ENCODE results near the gene HOXC6.

HOXC6 gene

DNA sequence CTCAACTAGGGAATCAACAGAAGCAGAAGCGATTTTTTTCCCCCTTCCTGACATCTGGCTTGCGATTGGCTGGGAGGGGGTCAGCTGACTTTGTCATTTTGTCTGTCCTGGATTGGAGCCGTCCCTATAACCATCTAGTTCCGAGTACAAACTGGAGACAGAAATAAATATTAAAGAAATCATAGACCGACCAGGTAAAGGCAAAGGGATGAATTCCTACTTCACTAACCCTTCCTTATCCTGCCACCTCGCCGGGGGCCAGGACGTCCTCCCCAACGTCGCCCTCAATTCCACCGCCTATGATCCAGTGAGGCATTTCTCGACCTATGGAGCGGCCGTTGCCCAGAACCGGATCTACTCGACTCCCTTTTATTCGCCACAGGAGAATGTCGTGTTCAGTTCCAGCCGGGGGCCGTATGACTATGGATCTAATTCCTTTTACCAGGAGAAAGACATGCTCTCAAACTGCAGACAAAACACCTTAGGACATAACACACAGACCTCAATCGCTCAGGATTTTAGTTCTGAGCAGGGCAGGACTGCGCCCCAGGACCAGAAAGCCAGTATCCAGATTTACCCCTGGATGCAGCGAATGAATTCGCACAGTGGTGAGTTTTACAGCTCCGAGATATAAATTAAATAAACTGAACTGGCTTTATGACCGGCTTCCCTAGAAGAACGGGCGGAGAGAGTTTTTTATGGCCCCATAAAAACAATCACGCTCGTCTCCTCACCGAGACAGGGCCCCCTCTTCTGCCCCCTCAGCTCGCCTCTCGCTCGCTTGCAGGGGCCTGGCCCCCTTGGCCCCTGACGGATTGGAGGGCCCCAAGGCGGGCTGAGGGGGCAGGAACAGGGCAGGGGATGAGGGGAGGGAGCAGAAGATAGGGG is at the start of gene HOXC6:
HOXC6 (plus strand) TSS at position 127 of the 888 bp plus-strand sequence; CDS start at position 209, 82 bp downstream.
- DNase-seq, result no peak

DNA sequence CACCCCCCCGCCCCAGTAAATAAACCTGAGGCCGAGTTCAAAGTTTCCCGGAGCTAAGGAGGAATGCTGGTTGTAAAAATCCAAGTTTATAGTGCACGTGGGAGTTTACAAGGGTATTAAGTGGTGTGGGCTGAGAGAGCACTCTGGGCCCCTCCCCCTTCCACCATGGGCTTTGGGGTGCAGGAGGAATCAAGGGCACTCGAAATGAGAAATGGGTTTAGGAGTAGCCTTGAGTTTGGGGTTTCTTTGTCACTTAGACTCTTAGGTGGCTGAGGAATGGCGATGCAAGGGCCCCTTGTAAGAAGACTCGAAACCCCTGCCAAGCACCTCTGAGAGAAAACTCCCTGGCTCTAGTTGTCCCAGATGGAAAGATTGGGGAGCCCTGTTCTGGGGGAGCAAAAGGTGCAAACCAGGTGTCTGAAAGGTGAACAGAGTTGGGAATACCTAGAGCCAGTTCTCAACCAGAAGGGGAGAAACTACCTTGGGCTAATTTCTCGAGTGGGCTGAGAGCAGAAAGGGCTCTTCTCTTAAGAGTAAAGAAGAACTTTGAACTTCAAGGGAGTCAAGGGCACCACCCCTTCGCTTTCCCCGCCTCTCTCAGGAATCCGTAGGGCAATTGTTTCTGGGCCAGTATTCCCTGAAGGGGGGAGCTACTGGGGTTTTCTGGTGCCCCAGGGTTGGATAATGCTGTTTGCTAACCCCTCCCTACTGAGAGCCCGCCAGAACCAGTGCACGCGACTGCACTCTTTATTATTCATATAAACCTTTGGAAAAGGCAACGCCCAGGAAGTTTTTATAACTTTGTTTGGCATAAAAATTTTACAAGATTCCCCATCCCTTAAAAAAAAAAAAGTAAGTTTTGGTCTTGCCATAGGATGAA is 49.5 kb upstream of the HOXC6 start:
- DNase-seq, result no peak

DNA sequence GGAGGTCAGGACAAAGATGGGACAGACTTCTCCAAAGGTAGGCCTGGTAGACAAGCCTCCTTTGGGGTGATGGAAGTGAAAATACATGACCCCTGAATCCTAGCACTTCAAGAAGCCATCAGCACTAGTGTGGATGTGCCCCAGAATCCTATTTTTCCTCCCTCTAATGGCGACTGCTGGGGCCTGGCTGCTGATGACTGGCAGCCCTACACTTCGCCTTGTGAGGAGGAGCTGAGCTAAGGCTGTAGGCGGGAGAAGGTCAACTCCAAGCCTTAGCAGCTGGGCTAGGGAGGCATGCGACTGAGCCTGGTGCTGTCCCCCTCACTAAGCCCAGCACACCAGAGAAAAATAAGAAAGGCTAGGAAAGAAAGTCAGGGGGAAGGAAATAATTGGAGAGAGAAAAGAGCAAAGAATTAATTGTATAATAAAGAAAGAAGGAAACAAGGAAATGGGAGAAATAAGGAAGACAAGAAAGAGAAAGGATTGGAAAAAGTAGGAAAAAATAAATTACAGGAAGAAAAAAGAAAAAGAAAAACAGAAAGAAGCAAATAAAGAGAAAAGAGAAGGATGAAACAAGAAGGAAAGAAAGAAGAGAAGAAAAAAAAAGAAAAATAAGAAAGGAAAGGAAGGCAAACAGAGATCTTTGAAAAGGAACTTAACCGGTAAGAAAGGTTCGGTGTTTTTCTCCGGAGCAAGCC is 48.0 kb upstream of the HOXC6 start:
- DNase-seq, result no peak

DNA sequence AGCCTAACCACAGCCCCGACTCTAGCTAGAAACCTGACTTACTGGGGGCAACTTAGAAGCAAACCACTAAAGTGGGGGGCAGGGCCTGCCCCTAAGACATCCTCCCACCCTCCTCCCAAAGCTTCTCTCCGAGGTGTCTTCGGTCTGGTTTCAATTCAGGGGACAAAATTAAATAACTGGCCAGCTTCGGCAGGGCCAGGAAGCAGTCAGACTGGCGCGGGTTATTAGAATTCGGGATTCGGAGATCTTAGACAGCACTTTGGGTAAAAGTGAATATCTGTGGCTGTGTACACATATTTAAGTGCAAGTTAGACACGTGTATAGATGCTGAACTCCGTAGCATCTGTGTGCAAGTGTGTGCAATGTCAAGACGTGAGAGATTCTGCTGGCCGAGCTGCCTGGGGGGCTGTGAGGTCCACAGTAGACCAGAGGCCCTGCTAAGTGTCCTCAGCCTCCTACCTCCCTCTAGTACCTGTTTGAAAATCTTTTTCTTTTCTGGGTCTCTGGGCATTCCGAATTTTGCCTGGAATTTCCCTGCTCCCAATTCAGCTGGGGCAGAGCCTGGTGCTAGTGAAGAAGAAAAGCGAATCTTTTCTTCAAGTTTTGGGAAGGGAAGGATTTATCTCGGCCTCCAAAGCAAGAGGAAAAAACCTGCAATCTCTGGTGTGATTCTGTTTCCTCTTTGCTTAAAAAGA is 47.3 kb upstream of the HOXC6 start:
- DNase-seq, result no peak

DNA sequence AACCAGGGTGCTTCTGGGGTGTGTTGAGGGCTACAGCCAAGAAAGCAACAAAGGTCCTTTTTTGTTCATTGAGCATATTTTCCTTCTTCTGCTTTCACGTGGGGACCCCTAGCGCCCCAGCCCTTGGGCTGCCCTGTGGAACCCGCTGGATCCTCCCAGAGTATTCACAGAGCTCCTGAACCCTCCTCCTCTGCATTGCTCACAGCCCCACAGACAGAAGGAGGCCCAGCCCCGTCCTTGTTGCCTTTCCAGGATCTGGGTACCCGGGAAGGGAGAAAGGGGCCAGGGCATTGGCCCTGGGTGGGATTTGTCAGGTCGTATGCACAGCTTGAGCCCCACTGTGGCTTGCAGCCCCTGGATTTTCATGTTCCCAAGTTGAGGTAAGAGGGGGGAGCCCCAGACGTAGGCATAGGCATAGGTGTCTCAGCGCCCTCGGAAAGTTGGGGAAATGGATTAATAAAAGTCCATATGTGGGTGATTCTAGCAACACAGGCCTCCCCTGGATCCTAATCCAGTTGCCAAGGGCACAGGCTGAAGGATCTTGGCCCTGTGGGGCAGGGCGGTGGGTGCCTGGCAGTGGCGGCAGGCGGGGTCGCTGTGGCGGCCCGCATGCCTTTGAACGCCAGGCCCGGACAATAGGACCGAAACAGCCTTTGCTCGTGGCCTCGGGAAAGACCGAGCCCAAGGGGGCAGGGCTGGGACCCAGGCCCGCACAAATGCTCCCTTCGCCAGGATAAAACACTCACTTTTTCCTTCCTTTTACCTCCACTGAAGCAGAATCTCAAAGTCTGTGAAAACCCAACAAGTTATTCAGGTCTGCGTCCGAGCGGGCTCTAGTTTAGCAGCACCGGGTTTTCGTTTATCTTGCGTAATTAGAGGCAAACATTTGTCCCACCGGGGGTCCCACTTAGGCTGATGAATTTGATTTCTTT is 46.3 kb upstream of the HOXC6 start:
- no peak for DNase-seq

DNA sequence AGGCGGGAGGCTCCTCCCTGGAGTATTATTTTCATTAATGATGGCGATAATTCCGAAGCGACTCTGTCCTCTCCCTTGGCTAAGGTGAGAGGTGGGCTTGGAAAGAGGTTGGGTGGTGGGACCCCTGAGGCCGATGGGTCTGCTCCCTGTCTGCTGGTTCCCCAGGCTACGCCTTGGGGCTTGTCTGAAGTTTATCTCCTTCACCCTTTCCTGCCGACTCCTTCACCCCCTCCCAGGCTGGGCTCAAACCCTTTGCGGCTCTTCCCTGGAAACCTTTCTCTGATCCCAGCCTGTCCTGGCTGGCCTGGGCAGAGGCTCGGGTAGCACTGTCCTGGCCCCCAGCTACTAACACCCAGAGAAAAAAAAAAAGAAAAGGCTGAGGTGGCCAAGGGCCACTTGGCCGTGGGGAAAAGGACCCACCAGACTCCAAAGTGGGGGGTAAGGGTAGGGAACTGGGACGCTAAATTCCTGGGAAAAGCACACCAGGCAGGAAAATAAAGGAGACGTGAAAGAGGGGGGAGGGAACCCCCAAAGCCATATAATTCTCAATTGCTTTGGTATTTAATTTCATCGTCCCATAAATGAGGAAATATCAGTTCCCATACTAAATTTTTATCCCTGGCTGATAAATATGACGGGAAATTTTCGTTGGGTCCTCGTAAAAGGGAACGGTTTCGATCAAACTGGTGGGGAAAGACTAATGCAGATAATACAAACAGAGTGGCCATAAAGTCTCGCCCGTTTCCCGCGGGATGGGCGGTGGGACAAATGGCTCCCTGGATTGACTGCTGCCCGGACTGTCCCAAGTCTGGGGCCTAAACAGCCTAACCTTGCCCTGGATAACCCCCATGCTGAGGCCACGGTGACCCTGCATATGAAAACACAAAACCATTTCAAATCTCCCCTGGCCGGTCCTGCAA is 45.3 kb upstream of the HOXC6 start:
- no peak for DNase-seq

DNA sequence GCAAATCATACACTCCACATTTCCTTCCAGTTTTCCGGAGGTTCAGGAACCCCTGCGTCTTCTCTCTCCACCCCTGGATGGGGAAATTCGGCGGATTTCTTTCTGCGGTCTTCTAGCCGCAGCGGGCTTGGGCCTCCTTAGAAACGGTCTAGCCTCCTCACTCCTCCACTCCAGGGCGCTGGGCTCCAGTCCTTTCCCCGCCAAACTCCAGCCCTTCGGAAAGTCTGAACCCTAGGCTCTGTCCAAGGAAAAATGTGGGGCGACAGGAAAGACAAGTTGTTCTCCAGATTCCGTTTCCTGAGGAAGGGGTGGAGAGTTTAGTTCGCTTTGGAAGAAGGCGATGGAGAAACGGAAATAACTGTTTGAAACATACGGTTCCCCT is 44.7 kb upstream of the HOXC6 start:
- no peak for DNase-seq

DNA sequence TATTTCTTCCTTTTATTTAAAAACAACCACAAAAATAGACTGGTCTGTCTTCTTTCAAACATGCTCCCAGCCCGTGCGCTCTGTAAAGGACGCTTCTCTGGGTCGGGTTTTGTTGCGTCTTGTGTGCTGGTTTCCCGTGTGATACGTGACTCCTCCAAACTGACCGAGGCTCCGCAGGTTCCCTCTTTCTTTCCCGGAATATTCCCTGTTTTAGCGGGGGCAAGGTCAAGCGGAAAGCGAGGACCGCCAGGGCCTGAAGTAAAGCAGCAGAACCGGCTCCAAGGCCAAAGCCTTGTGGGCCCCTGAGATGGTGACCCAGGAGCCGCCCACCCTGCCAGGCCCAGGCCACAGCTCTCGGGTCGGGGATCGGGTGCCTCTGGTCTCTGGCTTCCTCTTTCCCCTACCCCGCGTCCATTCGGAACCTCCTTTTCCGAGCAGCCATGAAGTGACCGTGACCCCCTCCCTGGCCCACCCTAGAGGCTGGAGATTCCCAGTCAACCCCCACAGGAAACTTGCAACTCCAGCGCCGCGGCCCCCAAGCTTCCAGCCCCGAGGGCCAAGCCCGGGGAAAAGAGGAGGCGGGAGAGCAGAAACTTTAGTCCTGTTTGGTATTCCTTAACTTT is 44.2 kb upstream of the HOXC6 start:
- DNase-seq, result no peak

DNA sequence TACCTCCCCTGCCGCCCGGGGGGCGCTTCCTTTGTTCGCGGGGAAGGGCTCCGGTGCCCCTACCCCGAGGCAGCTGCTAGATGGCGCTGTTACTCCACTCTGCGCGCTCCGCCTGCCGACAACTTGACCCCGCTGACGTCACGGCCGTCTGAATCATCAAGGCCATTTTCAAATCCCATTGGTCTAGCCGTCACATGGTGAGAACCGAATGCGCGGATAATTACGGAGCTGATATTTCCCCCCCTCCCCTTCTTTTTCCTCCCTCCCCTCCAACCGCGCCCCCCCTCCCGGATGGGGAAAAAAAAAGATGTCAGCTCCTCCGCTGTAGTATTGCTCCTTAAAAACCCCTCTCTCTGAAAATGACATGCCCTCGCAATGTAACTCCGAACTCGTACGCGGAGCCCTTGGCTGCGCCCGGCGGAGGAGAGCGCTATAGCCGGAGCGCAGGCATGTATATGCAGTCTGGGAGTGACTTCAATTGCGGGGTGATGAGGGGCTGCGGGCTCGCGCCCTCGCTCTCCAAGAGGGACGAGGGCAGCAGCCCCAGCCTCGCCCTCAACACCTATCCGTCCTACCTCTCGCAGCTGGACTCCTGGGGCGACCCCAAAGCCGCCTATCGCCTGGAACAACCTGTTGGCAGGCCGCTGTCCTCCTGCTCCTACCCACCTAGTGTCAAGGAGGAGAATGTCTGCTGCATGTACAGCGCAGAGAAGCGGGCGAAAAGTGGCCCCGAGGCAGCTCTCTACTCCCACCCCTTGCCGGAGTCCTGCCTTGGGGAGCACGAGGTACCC is 43.1 kb upstream of the HOXC6 start, which contains the start of gene HOXC10:
HOXC10 (plus strand) TSS at position 246 of the 791 bp plus-strand sequence; CDS start at position 360, 114 bp downstream.
- DNase-seq, result peak; percentile 61

DNA sequence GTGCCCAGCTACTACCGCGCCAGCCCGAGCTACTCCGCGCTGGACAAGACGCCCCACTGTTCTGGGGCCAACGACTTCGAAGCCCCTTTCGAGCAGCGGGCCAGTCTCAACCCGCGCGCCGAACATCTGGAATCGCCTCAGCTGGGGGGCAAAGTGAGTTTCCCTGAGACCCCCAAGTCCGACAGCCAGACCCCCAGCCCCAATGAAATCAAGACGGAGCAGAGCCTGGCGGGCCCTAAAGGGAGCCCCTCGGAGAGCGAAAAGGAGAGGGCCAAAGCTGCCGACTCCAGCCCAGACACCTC is 42.6 kb upstream of the HOXC6 start:
- no peak for DNase-seq

DNA sequence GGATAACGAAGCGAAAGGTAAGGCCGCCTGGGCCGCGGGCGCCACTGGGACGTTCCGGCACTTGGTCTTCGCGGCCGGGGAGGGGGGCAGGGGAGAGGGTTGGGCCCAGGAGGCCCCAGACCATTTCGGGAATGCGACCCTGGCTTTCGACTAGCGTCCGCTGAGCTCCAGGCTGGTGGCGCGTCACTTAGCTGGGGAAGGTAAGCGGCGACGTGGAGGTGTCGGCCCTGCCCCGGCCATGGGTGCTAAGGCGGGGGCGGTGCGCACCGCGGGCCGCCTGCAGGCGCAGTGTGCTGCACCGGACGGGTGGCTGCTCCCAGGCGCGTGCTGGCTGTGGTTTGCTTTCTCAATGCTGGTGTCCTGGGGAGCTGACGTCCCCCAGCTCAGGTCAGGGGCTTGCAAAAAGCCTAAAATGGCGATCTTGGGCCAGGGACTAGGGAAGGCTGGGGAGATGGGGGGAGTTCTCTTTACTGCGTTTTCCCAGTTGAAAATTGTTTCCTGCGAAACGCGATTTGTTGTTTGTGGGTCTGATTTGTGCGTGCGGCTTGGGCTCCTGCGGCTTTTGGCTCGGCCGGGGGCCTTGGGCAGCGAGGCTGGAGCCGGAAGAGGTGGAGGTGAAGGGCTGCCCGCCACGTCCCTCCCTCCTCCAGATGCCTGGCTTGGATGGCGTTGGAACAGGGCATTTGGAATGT is 42.1 kb upstream of the HOXC6 start:
- no peak for DNase-seq

DNA sequence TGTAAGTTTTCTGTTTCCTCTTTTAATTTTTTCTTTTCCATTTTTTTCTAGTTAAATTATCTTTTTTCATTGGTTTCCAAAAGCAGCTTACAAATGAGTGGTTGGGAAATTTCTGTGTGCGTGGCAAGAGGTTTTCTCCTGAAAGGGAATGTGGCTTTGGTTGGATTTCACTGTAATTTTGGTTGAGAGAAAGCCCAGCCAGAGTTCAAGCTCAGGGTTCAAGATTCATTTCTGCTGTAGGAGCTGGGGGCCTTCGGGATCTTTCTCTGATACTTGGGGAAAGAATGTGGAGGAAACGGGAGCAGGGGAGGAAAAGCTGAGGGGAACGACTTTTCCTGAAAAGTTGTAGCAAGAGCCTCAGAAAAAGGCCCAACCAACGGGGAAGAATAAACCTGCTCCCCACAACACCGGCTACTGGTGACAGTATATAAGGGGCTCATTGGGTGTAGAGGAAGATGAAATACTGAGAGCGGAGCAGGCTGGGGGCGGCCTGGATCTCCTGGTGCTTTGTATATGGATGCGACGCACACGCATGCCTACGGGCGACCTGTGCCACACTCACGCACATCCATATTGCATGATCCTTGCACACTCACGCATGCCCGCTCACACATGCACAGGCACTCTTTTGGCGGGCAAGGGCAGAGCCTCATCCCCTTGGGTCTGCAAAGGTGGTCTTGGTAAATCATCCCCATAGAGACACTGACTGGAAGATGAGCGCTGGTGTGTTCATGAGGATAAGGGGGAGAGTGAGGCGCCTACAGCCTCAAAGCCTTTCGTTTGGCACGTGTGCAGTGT is 41.4 kb upstream of the HOXC6 start:
- no peak for DNase-seq

DNA sequence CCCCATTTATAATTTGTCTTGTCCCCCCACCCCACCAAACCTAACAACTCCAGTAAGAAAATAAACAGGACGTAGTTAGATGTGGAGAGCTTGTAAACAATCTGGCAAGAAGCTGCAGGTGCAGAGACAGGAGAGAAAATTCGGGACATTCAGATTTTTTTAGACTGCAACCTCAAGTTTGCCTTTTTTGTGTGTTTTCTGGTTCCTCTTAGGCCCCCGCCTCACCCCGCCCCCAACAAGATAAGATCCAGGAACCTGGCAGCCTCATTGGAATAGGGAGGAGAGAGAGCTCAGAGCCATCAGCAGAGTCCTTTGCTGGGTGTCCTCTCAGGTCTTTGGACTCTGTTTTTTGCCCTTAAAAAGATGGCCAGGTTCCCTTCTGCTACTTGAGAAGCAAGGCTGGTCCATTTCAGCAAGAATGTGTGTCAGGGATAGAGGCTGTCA is 40.4 kb upstream of the HOXC6 start:
- no peak for DNase-seq

DNA sequence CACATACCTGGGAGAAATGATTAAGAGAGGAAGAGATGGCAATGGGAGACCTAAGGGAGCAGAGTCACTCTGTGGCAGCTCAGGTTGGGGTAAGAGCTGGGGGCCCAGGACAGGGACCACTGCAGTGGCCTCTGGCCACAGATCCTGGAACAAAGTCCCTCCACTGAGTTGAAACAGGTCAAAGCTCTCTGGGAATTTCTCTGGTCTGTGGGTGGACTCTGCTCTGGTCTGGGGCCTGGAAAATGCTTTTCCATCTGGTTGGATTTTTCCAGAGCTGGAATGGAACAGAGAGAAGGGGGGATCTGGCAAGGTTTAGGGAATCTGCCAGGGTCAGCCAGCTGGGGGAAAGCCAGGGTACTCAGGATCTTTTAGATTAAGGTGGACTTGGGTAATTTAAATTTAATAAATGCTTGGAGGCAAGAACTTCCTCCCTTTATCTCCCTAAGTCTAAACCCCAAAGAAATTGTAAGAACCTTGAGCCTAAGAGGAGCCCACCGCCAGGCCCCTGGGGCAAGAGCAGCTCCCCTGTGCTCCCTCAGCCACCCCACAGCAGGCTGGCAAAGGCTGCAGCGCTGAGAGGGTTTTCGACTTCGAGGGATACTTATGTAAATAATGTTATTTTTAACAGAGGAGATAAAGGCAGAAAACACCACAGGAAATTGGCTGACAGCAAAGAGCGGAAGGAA is 39.6 kb upstream of the HOXC6 start:
- DNase-seq, result no peak

DNA sequence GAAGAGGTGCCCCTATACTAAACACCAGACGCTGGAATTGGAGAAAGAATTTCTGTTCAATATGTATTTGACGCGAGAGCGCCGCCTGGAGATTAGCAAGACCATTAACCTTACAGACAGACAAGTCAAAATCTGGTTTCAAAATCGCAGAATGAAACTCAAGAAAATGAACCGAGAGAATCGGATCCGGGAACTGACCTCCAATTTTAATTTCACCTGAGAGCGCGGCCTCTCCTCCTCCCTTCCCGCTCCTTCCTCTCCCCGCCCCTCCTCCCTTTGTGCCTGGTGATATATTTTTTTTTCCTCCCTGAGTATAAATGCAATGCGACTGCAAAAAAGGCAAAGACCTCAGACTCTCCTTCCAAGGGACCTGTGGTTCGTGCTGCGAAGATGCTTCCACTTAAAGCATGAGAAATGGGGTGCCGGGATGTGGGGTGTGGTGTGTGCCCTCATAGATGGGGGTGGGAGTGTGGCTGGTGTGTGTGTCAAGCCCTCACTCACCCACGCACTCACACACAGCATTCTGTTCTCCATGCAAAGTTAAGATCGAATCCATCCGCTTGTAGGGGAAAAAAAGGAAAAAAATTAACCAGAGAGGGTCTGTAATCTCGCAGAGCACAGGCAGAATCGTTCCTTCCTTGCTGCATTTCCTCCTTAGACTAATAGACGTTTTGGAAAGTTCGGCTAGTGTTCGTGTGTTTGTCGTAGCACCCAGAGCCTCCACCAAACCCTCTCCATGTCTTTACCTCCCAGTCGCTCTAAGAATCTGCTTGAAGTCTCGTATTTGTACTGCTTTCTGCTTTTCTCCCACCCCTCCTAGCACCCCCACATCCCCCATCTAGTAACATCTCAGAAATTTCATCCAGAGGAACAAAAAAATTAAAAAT is 38.8 kb upstream of the HOXC6 start:
- DNase-seq, result no peak
